Mesenchymal stem cell (in vitro differentiated cells and primary cell): Measurements from ENCODE around the gene IFI44.

Experiments
- DNase-seq: peaks from one replicate; pipeline ENCODE4 v3.0.0-alpha.2; 2013
- H2AFZ ChIP-seq: one replicate; pipeline ENCODE4 v1.6.1; 2013; ENCODE audit warnings: low read depth, mild to moderate bottlenecking, control low read depth, inconsistent platforms, low read length, moderate library complexity
- H2AK5ac ChIP-seq: 2 replicates; pipeline ENCODE4 v1.6.1; 2013; ENCODE audit warnings: low read length, moderate library complexity, mild to moderate bottlenecking, inconsistent platforms; ENCODE audit not compliant: severe bottlenecking
- H2BK120ac ChIP-seq: one replicate; pipeline ENCODE4 v1.6.1; 2013; ENCODE audit warnings: low read depth, mild to moderate bottlenecking, inconsistent platforms, low read length, moderate library complexity
- H2BK12ac ChIP-seq, 2 experiments: one replicate each; pipeline ENCODE4 v1.6.1; 2013; ENCODE audit warnings: inconsistent platforms in 2 of 2, low read length in 2 of 2, mild to moderate bottlenecking in 2 of 2, moderate library complexity in 2 of 2, control low read depth in 1 of 2
- H2BK15ac ChIP-seq: one replicate; pipeline ENCODE4 v1.6.1; 2013; ENCODE audit warnings: mild to moderate bottlenecking, low read depth, inconsistent platforms; ENCODE audit not compliant: poor library complexity, severe bottlenecking
- H2BK5ac ChIP-seq: 2 replicates; pipeline ENCODE4 v1.6.1; 2013; ENCODE audit warnings: low read depth, mild to moderate bottlenecking, low read length, control low read depth, inconsistent platforms; ENCODE audit not compliant: poor library complexity, severe bottlenecking
- H3K14ac ChIP-seq, 2 experiments: one replicate each; pipeline ENCODE4 v1.6.1; 2013; ENCODE audit warnings: inconsistent platforms in 2 of 2, low read length in 2 of 2, control low read depth in 1 of 2, mild to moderate bottlenecking in 1 of 2, moderate library complexity in 1 of 2
- H3K18ac ChIP-seq, 2 experiments: one replicate each; pipeline ENCODE4 v1.6.1; 2013; ENCODE audit warnings: inconsistent platforms in 2 of 2, low read length in 2 of 2, control low read depth in 1 of 2, low read depth in 1 of 2, mild to moderate bottlenecking in 1 of 2
- H3K23ac ChIP-seq, 2 experiments: one replicate each; pipeline ENCODE4 v1.6.1; 2013; ENCODE audit warnings: inconsistent platforms in 2 of 2, low read length in 2 of 2, mild to moderate bottlenecking in 2 of 2, moderate library complexity in 2 of 2, control low read depth in 1 of 2
- H3K27ac ChIP-seq: 2 replicates; pipeline ENCODE4 v1.5.1; 2013; ENCODE audit warnings: mild to moderate bottlenecking, moderate library complexity, low read length, control low read depth, inconsistent platforms; ENCODE audit not compliant: poor library complexity, severe bottlenecking
- H3K27me3 ChIP-seq, 2 experiments: 2 replicates each; pipeline versions ENCODE4 v1.6.1 to v1.7.0; 2013; ENCODE audit warnings: low read length in 2 of 2, mild to moderate bottlenecking in 2 of 2, moderate library complexity in 2 of 2, control low read depth in 1 of 2, inconsistent platforms in 1 of 2; ENCODE audit not compliant: control insufficient read depth in 1 of 2, insufficient read depth in 1 of 2
- H3K36me3 ChIP-seq, 2 experiments: 2 replicates each; pipeline versions ENCODE4 v1.6.1 to v1.7.0; 2013; ENCODE audit warnings: low read length in 2 of 2, control low read depth in 1 of 2, inconsistent platforms in 1 of 2, low read depth in 1 of 2, mild to moderate bottlenecking in 1 of 2; ENCODE audit not compliant: insufficient read depth in 2 of 2, control insufficient read depth in 1 of 2
- H3K4ac ChIP-seq, 2 experiments: one replicate each; pipeline ENCODE4 v1.6.1; 2013; ENCODE audit warnings: inconsistent platforms in 2 of 2, low read length in 2 of 2, mild to moderate bottlenecking in 2 of 2, moderate library complexity in 2 of 2, control low read depth in 1 of 2, low read depth in 1 of 2
- H3K4me1 ChIP-seq: 2 replicates; pipeline ENCODE4 v1.6.1; 2013; ENCODE audit warnings: low read depth, low read length, control low read depth; ENCODE audit not compliant: control insufficient read depth, insufficient read depth
- H3K4me2 ChIP-seq: 2 replicates; pipeline ENCODE4 v1.6.1; 2013; ENCODE audit warnings: low read length, mild to moderate bottlenecking, inconsistent platforms; ENCODE audit not compliant: poor library complexity, severe bottlenecking
- H3K4me3 ChIP-seq, 2 experiments: 2 replicates each; pipeline versions ENCODE4 v1.5.1 to v1.7.0; 2013; ENCODE audit warnings: low read length in 2 of 2, mild to moderate bottlenecking in 2 of 2, control low read depth in 1 of 2, low read depth in 1 of 2; ENCODE audit not compliant: insufficient read depth in 1 of 2
- H3K79me1 ChIP-seq: replicated peaks from 2 replicates; pipeline ENCODE4 v1.6.1; 2013; ENCODE audit warnings: mild to moderate bottlenecking, control low read depth, low read length, inconsistent platforms; ENCODE audit not compliant: poor library complexity, severe bottlenecking
- H3K9ac ChIP-seq: 2 replicates; pipeline ENCODE4 v1.7.0; 2013; ENCODE audit warnings: mild to moderate bottlenecking, low read length, moderate library complexity
- H3K9me3 ChIP-seq: 2 replicates; pipeline ENCODE4 v1.7.0; 2013; ENCODE audit warnings: mild to moderate bottlenecking, low read length; ENCODE audit not compliant: control insufficient read depth
- H4K8ac ChIP-seq: one replicate; pipeline ENCODE4 v1.6.1; 2013; ENCODE audit warnings: inconsistent platforms, mild to moderate bottlenecking, low read length, moderate library complexity
- H4K91ac ChIP-seq: one replicate; pipeline ENCODE4 v1.6.1; 2013; ENCODE audit warnings: mild to moderate bottlenecking, low read length, inconsistent platforms
- WGBS: methylation state at CpG from one replicate; pipeline ENCODE4 v1.1.7; 2013; ENCODE audit warnings: mixed read lengths; 5-methylcytosine and 5-hydroxymethylcytosine counted together

The IFI44 gene

DNA sequence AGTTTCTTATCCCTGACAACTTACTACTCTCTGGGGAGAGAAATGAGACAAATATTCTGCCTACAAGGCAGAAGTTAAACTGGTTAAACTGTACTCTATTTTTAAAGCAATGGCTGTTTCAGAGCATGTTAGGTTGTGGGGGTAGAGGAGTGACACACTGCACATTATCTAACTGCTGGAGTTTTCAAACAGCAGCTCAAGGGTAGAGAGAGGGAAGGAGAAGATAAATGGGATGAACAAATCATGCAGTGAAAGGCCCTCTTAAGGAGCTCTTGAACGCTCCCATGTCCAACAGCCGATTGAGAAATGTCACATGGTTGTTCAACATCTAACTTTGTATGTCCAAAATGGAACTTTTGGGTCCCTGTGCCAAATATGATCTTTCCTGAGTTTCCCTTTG lies 43.4 kb upstream of the IFI44 start:
- Histone ChIP-seq H3K27ac (no peak overlapping the region), H3K9me3 (no peaks in the 10 kb centered on the region), H2BK12ac (no peak overlapping the region), H4K8ac (no peak overlapping the region), H3K9ac (peak overlapping the region; percentile 51), H2AFZ (no peak overlapping the region), H4K91ac (no peak overlapping the region), H3K4ac (no peak overlapping the region), H3K36me3 (no peaks in the 10 kb centered on the region), H2BK5ac (no peak overlapping the region), H2BK120ac (no peak overlapping the region), H3K23ac (no peak overlapping the region), H3K4me3 (no peak overlapping the region), H3K4me1 (no peaks in the 10 kb centered on the region), H3K79me1 (no peaks in the 10 kb centered on the region), H3K18ac (no peak overlapping the region), H3K14ac (no peak overlapping the region), H3K4me2 (no peak overlapping the region), H2BK15ac (no peak overlapping the region), H3K27me3 (no peaks in the 10 kb centered on the region), H2AK5ac (no peak overlapping the region)
- no peak for DNase-seq
- 63% methylated on average over 2 of the region's 2 CpGs for WGBS

GRCh38 chr1:78607334-78607927 lies 42.2 kb upstream of the IFI44 start:
- no peak overlapping the region for H2BK120ac ChIP-seq
- no peak overlapping the region for H2AFZ ChIP-seq
- no peak overlapping the region for H3K27ac ChIP-seq
- H3K18ac ChIP-seq, result no peak overlapping the region
- no peaks in the 10 kb centered on the region for H3K36me3 ChIP-seq
- no peak overlapping the region for H3K4ac ChIP-seq
- H3K4me3 ChIP-seq, result no peak overlapping the region
- no peak overlapping the region for H2BK5ac ChIP-seq
- no peaks in the 10 kb centered on the region for H3K79me1 ChIP-seq
- H3K14ac ChIP-seq, result no peak overlapping the region
- no peak overlapping the region for H3K23ac ChIP-seq
- no peak overlapping the region for H2BK12ac ChIP-seq
- no peak overlapping the region for H4K8ac ChIP-seq
- no peaks in the 10 kb centered on the region for H3K4me1 ChIP-seq
- no peak overlapping the region for H3K4me2 ChIP-seq
- no peak overlapping the region for H2BK15ac ChIP-seq
- H3K9ac ChIP-seq, result peak overlapping the region; percentile 51
- WGBS, result 79% methylated on average over 5 of the region's 5 CpGs
- H2AK5ac ChIP-seq, result no peak overlapping the region
- no peak overlapping the region for H4K91ac ChIP-seq
- no peaks in the 10 kb centered on the region for H3K27me3 ChIP-seq
- no peaks in the 10 kb centered on the region for H3K9me3 ChIP-seq
- DNase-seq, result peak; percentile 27

- H3K4ac ChIP-seq, result no peak overlapping the region
- H3K9ac ChIP-seq, result no peak overlapping the region
- no peak overlapping the region for H3K4me3 ChIP-seq
- no peak overlapping the region for H4K91ac ChIP-seq
- no peaks in the 10 kb centered on the region for H3K4me1 ChIP-seq
- no peaks in the 10 kb centered on the region for H3K9me3 ChIP-seq
- no peak overlapping the region for H2BK12ac ChIP-seq
- no peaks in the 10 kb centered on the region for H3K79me1 ChIP-seq
- H2AK5ac ChIP-seq, result no peak overlapping the region
- no peak overlapping the region for H3K18ac ChIP-seq
- H3K36me3 ChIP-seq, result no peaks in the 10 kb centered on the region
- peak overlapping the region in 1 of 2 experiments; percentile 40 for H3K23ac ChIP-seq
- no peak overlapping the region for H2BK15ac ChIP-seq
- H3K4me2 ChIP-seq, result no peak overlapping the region
- no peaks in the 10 kb centered on the region for H3K27me3 ChIP-seq
- no peak overlapping the region for H4K8ac ChIP-seq
- WGBS, result 61% methylated on average over 4 of the region's 4 CpGs
- H2BK5ac ChIP-seq, result no peak overlapping the region
- no peak overlapping the region for H2BK120ac ChIP-seq
- no peak overlapping the region for H3K14ac ChIP-seq
- no peak overlapping the region for H3K27ac ChIP-seq
- no peak overlapping the region for H2AFZ ChIP-seq
- no peak for DNase-seq
These were observed 41.7 kb upstream of the IFI44 start for GRCh38 chr1:78607944-78608343.

DNA sequence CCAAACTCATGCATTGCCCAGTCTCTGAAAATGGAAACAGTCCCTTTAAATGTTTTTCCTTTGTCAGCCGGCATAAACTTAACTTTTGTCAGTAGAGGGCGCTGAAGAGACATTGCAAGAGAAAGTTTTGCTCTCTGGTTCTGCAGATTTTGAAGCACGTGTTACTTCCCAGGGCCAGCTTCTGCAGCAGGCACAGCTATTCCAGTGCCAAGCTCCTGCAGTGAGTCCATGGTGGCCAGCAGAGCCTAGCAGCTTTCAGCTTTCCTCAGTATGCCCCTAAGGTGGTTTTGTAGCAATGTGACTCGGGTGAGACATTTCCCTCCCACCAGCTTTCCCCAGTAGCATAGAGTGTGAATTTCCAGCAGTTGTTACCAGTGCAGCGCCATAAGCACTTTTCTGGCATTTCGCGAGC lies 32.0 kb upstream of the IFI44 start:
- H3K36me3 ChIP-seq, result no peaks in the 10 kb centered on the region
- peak overlapping the region; percentile 52 for H2BK15ac ChIP-seq
- no peak overlapping the region for H2BK120ac ChIP-seq
- peaks cover 5% of the 10 kb centered on the region for H3K4me1 ChIP-seq
- H3K79me1 ChIP-seq, result no peaks in the 10 kb centered on the region
- peak overlapping the region; percentile 0 for H3K4me2 ChIP-seq
- H3K14ac ChIP-seq, result no peak overlapping the region
- no peak overlapping the region for H2AK5ac ChIP-seq
- no peak overlapping the region for H2BK12ac ChIP-seq
- 35% methylated on average over 5 of the region's 7 CpGs for WGBS
- no peak overlapping the region for H3K27ac ChIP-seq
- peak overlapping the region; percentile 92 for H3K9ac ChIP-seq
- no peaks in the 10 kb centered on the region for H3K27me3 ChIP-seq
- H3K4ac ChIP-seq, result no peak overlapping the region
- H3K18ac ChIP-seq, result no peak overlapping the region
- H4K8ac ChIP-seq, result no peak overlapping the region
- H3K23ac ChIP-seq, result no peak overlapping the region
- no peak overlapping the region for H2BK5ac ChIP-seq
- peak; percentile 76 for DNase-seq
- H3K4me3 ChIP-seq, result no peak overlapping the region
- no peak overlapping the region for H2AFZ ChIP-seq
- H4K91ac ChIP-seq, result no peak overlapping the region
- H3K9me3 ChIP-seq, result no peaks in the 10 kb centered on the region
